ENCODE results near the gene ARSI.

The ARSI gene

GRCh38 chr5:150345716-150346115 lies 43.0 kb upstream of the ARSI start:
- DNase-seq (ENCODE audit: low read depth): no peak
- TF ChIP-seq CTCF (IDR thresholded peaks at IDR 0.05; ENCODE audit: insufficient read depth, low read depth, low read length, missing control alignments): no peak
- H3K4me3 ChIP-seq (ENCODE audit: low read length): no peak overlapping the region

GRCh38 chr5:150343994-150344631 lies 41.4 kb upstream of the ARSI start:
- H3K4me3 ChIP-seq (ENCODE audit: low read length): no peak overlapping the region
- no peak for TF ChIP-seq CTCF (IDR thresholded peaks at IDR 0.05; ENCODE audit: insufficient read depth, low read depth, low read length, missing control alignments)
- DNase-seq (ENCODE audit: low read depth): no peak

- H3K4me3 ChIP-seq (ENCODE audit: low read length): no peak overlapping the region
- no peak for TF ChIP-seq CTCF (IDR thresholded peaks at IDR 0.05; ENCODE audit: insufficient read depth, low read depth, low read length, missing control alignments)
- no peak for DNase-seq (ENCODE audit: low read depth)
Measured at GRCh38 chr5:150342583-150342982, 39.9 kb upstream of the ARSI start.

GRCh38 chr5:150341989-150342388 lies 39.3 kb upstream of the ARSI start:
- TF ChIP-seq CTCF (IDR thresholded peaks at IDR 0.05; ENCODE audit: insufficient read depth, low read depth, low read length, missing control alignments): no peak
- H3K4me3 ChIP-seq (ENCODE audit: low read length): no peak overlapping the region
- DNase-seq (ENCODE audit: low read depth): no peak

GRCh38 chr5:150341331-150341730 lies 38.6 kb upstream of the ARSI start:
- DNase-seq (ENCODE audit: low read depth): no peak
- TF ChIP-seq CTCF (IDR thresholded peaks at IDR 0.05; ENCODE audit: insufficient read depth, low read depth, low read length, missing control alignments): no peak
- no peak overlapping the region for H3K4me3 ChIP-seq (ENCODE audit: low read length)

GRCh38 chr5:150340614-150341255 lies 38.0 kb upstream of the ARSI start:
- DNase-seq (ENCODE audit: low read depth): no peak
- TF ChIP-seq CTCF (IDR thresholded peaks at IDR 0.05; ENCODE audit: insufficient read depth, low read depth, low read length, missing control alignments): no peak
- H3K4me3 ChIP-seq (ENCODE audit: low read length): no peak overlapping the region

- TF ChIP-seq CTCF (IDR thresholded peaks at IDR 0.05; ENCODE audit: insufficient read depth, low read depth, low read length, missing control alignments): no peak
- no peak overlapping the region for H3K4me3 ChIP-seq (ENCODE audit: low read length)
- no peak for DNase-seq (ENCODE audit: low read depth)
Measured at GRCh38 chr5:150339841-150340240, 37.1 kb upstream of the ARSI start.
